IMR-90 (cell line): Measurements from ENCODE around the gene NDUFAB1. TPM values are rescaled to one million over a fixed set of nuclear protein-coding genes. Genes with fewer than 3 reads are reported as not detected.

Experiments used
- ATAC-seq: fragments of 200-7000 bp; cut with Tn5 transposase; 2 replicates; pipeline ENCODE4 v1.9.1; 2020; ENCODE audit warnings: low read depth, mild to moderate bottlenecking, moderate library complexity
- BruUV-seq: library from RNA; stranded (reverse); fragments of 400-500 nt; replicated peaks from 2 replicates; lab custom pipeline; 2021; lab: Mats Ljungman, UMichigan
- CTCF ChIA-PET: fragments of 300-600 bp; formaldehyde crosslinking; extraction: SDS; loops from one replicate; lab custom pipeline; 2021; ENCODE audit warnings: antibody characterized with exemption; lab: Yijun Ruan, JAX
- POLR2A ChIA-PET: fragments of 300-600 bp; sonication (Branson Sonifier 250); formaldehyde crosslinking; loops from one replicate; lab custom pipeline; 2022; ENCODE audit warnings: antibody characterized with exemption; ENCODE audit not compliant: unreplicated experiment; lab: Charles Lee
- DNase-seq: peaks from one replicate; pipeline ENCODE4 v3.0.0; 2013
- H2AFZ ChIP-seq: replicated peaks from 2 replicates; pipeline ENCODE3; 2013; ENCODE audit warnings: low read length, mild to moderate bottlenecking; ENCODE audit not compliant: poor library complexity
- H2AK5ac ChIP-seq: 2 replicates; pipeline ENCODE4 v1.6.1; 2013; ENCODE audit warnings: low read depth, low read length, inconsistent platforms
- H2AK9ac ChIP-seq: replicated peaks from 2 replicates; pipeline ENCODE3; 2013; ENCODE audit warnings: mild to moderate bottlenecking, low read depth, low read length, moderate library complexity; ENCODE audit not compliant: poor library complexity
- H2BK120ac ChIP-seq: 2 replicates; pipeline ENCODE4 v1.6.1; 2013; ENCODE audit warnings: low read depth, low read length, inconsistent platforms
- H2BK15ac ChIP-seq: 3 replicates; pipeline ENCODE4 v1.6.1; 2013; ENCODE audit warnings: low read depth, low read length, inconsistent platforms
- H2BK20ac ChIP-seq: 2 replicates; pipeline ENCODE4 v1.6.1; 2013; ENCODE audit warnings: low read depth, mild to moderate bottlenecking, inconsistent platforms, low read length, moderate library complexity
- H2BK5ac ChIP-seq: 2 replicates; pipeline ENCODE4 v1.6.1; 2013; ENCODE audit warnings: mild to moderate bottlenecking, low read depth, low read length, inconsistent platforms; ENCODE audit not compliant: poor library complexity, severe bottlenecking
- H3K14ac ChIP-seq: replicated peaks from 2 replicates; pipeline ENCODE4 v1.6.1; 2013; ENCODE audit warnings: low read depth, low read length, inconsistent platforms
- H3K18ac ChIP-seq: 2 replicates; pipeline ENCODE4 v1.6.1; 2013; ENCODE audit warnings: low read depth, low read length, control low read depth
- H3K23ac ChIP-seq: 2 replicates; pipeline ENCODE4 v1.6.1; 2013; ENCODE audit warnings: low read depth, low read length, inconsistent platforms
- H3K27ac ChIP-seq: 2 replicates; pipeline ENCODE4 v1.5.1; 2013; ENCODE audit warnings: mild to moderate bottlenecking, control low read depth, low read length; ENCODE audit not compliant: insufficient read depth
- H3K27me3 ChIP-seq: 2 replicates; pipeline ENCODE4 v1.6.1; 2013; ENCODE audit warnings: low read length; ENCODE audit not compliant: control insufficient read depth, insufficient read depth
- H3K36me3 ChIP-seq: 2 replicates; pipeline ENCODE4 v1.6.1; 2013; ENCODE audit warnings: low read length, mixed read lengths; ENCODE audit not compliant: control insufficient read depth, insufficient read depth
- H3K4ac ChIP-seq: 2 replicates; pipeline ENCODE4 v1.6.1; 2013; ENCODE audit warnings: low read depth, low read length, inconsistent platforms
- H3K4me1 ChIP-seq: 2 replicates; pipeline ENCODE4 v1.6.1; 2013; ENCODE audit warnings: low read length, mixed read lengths; ENCODE audit not compliant: control insufficient read depth, insufficient read depth
- H3K4me2 ChIP-seq: 2 replicates; pipeline ENCODE4 v1.6.1; 2013; ENCODE audit warnings: low read depth, mild to moderate bottlenecking, control low read depth, low read length, moderate library complexity
- H3K4me3 ChIP-seq: 2 replicates; pipeline ENCODE4 v1.5.1; 2013; ENCODE audit warnings: low read depth, mild to moderate bottlenecking, control low read depth, low read length, moderate library complexity; ENCODE audit not compliant: insufficient read depth
- H3K56ac ChIP-seq: 2 replicates; pipeline ENCODE4 v1.6.1; 2013; ENCODE audit warnings: low read length, inconsistent platforms; ENCODE audit not compliant: insufficient read depth; ENCODE audit errors: extremely low read depth
- H3K79me1 ChIP-seq, 2 experiments: 2 replicates each; pipeline ENCODE4 v1.6.1; 2013; ENCODE audit warnings: low read length in 2 of 2, inconsistent platforms in 1 of 2, low read depth in 1 of 2
- H3K9ac ChIP-seq: 2 replicates; pipeline ENCODE4 v1.6.1; 2013; ENCODE audit warnings: low read depth, low read length, control low read depth
- H3K9me1 ChIP-seq: 2 replicates; pipeline ENCODE4 v1.6.1; 2013; ENCODE audit warnings: low read length, inconsistent platforms; ENCODE audit not compliant: insufficient read depth
- H3K9me3 ChIP-seq: 2 replicates; pipeline ENCODE4 v1.6.1; 2013; ENCODE audit warnings: low read length; ENCODE audit not compliant: control insufficient read depth, insufficient read depth
- H4K20me1 ChIP-seq: 2 replicates; pipeline ENCODE4 v1.6.1; 2013; ENCODE audit warnings: low read length, inconsistent platforms; ENCODE audit not compliant: insufficient read depth
- H4K5ac ChIP-seq: 2 replicates; pipeline ENCODE4 v1.6.1; 2013; ENCODE audit warnings: mild to moderate bottlenecking, low read depth, low read length, control low read depth
- H4K8ac ChIP-seq, 2 experiments: 2 replicates each; pipeline ENCODE4 v1.6.1; 2013; ENCODE audit warnings: low read depth in 2 of 2, low read length in 2 of 2, control low read depth in 1 of 2, inconsistent platforms in 1 of 2
- H4K91ac ChIP-seq: 2 replicates; pipeline ENCODE4 v1.6.1; 2013; ENCODE audit warnings: low read depth, low read length, inconsistent platforms; ENCODE audit not compliant: insufficient read depth
- FOS ChIP-seq: fragments of 150-350 bp; IDR thresholded peaks from 2 replicates; pipeline ENCODE4 v1.6.1; 2016; ENCODE audit warnings: low read depth, low read length
- NFE2L2 ChIP-seq: fragments of 150-350 bp; IDR thresholded peaks from 2 replicates; pipeline ENCODE4 v1.6.1; 2016; ENCODE audit warnings: low read depth, mild to moderate bottlenecking, low read length
- dilution Hi-C: fragments of 300-500 bp; cut with HindIII; formaldehyde crosslinking; loops from one replicate; pipeline ENCODE4 v1.14.3; 2018; ENCODE audit warnings: low sequenced_read_pairs; ENCODE audit not compliant: unreplicated experiment
- in situ Hi-C: fragments of 300-500 bp; cut with MboI; formaldehyde crosslinking; loops from 3 replicates; pipeline ENCODE4 v1.14.3; 2019; ENCODE audit warnings: low sequenced_read_pairs, inconsistent platforms, mixed read lengths
- intact Hi-C: fragments of 100-400 bp; cut with micrococcal nuclease; formaldehyde crosslinking; loops from 2 replicates; pipeline ENCODE4 v1.10.0; 2022
- polyA plus RNA-seq, 3 experiments: library from polyadenylated mRNA; depleted of rRNA; stranded (reverse); fragments of >200 nt; gene quantifications; 2 replicates each; pipeline ENCODE4 v1.2.3, GENCODE V29; 2012; ENCODE audit warnings: low replicate concordance in 1 of 3
- total RNA-seq: library from RNA; depleted of rRNA; stranded (reverse); fragments of >200 nt; gene quantifications from 2 replicates; pipeline ENCODE4 v1.2.3, GENCODE V29; 2012
- TF ChIP-seq, protein P1 (sequence below): fragments of 150-350 bp; IDR thresholded peaks from 2 replicates; pipeline ENCODE4 v1.6.1; 2016; ENCODE audit warnings: low read depth, mild to moderate bottlenecking, low read length, moderate library complexity, borderline replicate concordance
- TF ChIP-seq, protein P2 (sequence below): conservative IDR thresholded peaks from 2 replicates; pipeline ENCODE4 v1.5.1; 2012; ENCODE audit warnings: mild to moderate bottlenecking, low read depth, low read length, improper control_type of control experiment

The NDUFAB1 gene
- total and polyA plus RNA-seq, 2 of the 4 experiments (the other 2 are of a cell fraction) = 117 to 146 TPM

DNA sequence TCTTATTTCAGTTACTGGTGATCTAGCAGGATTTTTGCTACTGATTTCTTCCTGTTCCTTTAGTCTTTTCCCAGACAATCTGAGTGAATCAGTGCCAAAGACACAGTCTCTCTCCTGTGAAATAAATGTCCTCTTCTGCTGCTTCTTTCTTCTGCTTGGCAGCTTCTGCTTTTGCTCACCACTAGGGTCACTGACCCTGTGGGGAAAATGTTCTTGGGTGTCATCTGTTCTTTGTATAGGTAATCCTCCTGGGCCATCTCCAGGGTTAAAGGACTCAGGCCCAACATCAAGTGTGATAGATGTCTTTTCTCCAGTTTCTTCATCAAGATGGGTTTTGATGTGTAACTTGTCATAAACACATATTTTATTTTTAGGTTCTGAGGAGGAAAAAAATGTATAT, 39.8 kb upstream of the NDUFAB1 start:
- Histone ChIP-seq H3K9me1 (no peaks in the 10 kb centered on the region), H4K8ac (no peak overlapping the region), H2BK5ac (no peak overlapping the region), H3K14ac (no peak overlapping the region), H2BK20ac (no peak overlapping the region), H3K9ac (no peak overlapping the region), H3K18ac (no peak overlapping the region), H2BK120ac (no peak overlapping the region), H3K4me3 (no peak overlapping the region), H3K23ac (no peak overlapping the region), H4K91ac (no peak overlapping the region), H3K4ac (no peak overlapping the region), H3K4me2 (no peak overlapping the region), H3K27me3 (no peaks in the 10 kb centered on the region), H2AK9ac (no peak overlapping the region), H3K79me1 (peaks cover 19 to 22% of the 10 kb centered on the region in 2 experiments), H3K4me1 (peaks cover 4% of the 10 kb centered on the region; the same call in 1 of the 2 replicates), H3K56ac (no peak overlapping the region), H3K27ac (no peak overlapping the region), H2AFZ (no peak overlapping the region), H3K36me3 (peaks cover 18% of the 10 kb centered on the region), H2AK5ac (no peak overlapping the region), H2BK15ac (no peak overlapping the region), H4K20me1 (no peaks in the 10 kb centered on the region), H3K9me3 (no peaks in the 10 kb centered on the region), H4K5ac (no peak overlapping the region)
- in situ Hi-C loops = no loop called here
- dilution Hi-C loops = no loop called here
- TF ChIP-seq FOS (no peak), NFE2L2 (no peak)
- TF ChIP-seq, protein P1, sequence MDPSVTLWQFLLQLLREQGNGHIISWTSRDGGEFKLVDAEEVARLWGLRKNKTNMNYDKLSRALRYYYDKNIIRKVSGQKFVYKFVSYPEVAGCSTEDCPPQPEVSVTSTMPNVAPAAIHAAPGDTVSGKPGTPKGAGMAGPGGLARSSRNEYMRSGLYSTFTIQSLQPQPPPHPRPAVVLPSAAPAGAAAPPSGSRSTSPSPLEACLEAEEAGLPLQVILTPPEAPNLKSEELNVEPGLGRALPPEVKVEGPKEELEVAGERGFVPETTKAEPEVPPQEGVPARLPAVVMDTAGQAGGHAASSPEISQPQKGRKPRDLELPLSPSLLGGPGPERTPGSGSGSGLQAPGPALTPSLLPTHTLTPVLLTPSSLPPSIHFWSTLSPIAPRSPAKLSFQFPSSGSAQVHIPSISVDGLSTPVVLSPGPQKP = no peak
- TF ChIP-seq, protein P2, sequence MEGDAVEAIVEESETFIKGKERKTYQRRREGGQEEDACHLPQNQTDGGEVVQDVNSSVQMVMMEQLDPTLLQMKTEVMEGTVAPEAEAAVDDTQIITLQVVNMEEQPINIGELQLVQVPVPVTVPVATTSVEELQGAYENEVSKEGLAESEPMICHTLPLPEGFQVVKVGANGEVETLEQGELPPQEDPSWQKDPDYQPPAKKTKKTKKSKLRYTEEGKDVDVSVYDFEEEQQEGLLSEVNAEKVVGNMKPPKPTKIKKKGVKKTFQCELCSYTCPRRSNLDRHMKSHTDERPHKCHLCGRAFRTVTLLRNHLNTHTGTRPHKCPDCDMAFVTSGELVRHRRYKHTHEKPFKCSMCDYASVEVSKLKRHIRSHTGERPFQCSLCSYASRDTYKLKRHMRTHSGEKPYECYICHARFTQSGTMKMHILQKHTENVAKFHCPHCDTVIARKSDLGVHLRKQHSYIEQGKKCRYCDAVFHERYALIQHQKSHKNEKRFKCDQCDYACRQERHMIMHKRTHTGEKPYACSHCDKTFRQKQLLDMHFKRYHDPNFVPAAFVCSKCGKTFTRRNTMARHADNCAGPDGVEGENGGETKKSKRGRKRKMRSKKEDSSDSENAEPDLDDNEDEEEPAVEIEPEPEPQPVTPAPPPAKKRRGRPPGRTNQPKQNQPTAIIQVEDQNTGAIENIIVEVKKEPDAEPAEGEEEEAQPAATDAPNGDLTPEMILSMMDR = no peak
- DNase-seq = no peak
- BruUV-seq = no TSS peak
- intact Hi-C loops = no loop called here
- ATAC-seq = no peak
- POLR2A ChIA-PET = no interaction called here
- CTCF ChIA-PET = no interaction called here
